GM12873 (cell line): ENCODE measurements around the gene DOCK11.

Source experiments
- TF ChIP-seq, protein P1 (sequence below): IDR thresholded peaks from 2 replicates; pipeline ENCODE4 v1.5.1; 2012; ENCODE audit warnings: low read depth, mild to moderate bottlenecking, moderate library complexity, low read length, control low read depth; ENCODE audit not compliant: insufficient read depth; ENCODE audit errors: missing control alignments

Gene DOCK11

DNA sequence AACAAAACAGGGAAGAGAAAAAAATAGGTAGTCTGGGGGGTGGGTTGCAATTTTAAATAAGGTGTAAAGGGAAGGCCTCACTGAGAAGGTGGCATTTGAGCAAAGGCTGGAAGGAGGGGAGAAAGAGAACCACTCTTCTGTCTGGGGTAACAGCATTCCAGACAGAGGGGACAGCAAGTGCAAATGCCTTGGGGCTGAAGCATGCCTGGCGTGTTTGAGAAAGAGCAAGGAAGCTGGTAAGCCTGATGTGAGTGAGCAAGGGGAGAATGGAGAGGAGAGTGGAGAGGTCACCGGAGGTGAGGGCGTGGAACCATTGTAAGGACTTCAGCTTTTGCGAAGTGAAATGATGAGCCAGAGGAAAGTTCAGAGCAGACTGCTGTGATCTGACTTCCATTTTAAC, 19.7 kb upstream of the DOCK11 start:
- TF ChIP-seq, protein P1, sequence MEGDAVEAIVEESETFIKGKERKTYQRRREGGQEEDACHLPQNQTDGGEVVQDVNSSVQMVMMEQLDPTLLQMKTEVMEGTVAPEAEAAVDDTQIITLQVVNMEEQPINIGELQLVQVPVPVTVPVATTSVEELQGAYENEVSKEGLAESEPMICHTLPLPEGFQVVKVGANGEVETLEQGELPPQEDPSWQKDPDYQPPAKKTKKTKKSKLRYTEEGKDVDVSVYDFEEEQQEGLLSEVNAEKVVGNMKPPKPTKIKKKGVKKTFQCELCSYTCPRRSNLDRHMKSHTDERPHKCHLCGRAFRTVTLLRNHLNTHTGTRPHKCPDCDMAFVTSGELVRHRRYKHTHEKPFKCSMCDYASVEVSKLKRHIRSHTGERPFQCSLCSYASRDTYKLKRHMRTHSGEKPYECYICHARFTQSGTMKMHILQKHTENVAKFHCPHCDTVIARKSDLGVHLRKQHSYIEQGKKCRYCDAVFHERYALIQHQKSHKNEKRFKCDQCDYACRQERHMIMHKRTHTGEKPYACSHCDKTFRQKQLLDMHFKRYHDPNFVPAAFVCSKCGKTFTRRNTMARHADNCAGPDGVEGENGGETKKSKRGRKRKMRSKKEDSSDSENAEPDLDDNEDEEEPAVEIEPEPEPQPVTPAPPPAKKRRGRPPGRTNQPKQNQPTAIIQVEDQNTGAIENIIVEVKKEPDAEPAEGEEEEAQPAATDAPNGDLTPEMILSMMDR: no peak

DNA sequence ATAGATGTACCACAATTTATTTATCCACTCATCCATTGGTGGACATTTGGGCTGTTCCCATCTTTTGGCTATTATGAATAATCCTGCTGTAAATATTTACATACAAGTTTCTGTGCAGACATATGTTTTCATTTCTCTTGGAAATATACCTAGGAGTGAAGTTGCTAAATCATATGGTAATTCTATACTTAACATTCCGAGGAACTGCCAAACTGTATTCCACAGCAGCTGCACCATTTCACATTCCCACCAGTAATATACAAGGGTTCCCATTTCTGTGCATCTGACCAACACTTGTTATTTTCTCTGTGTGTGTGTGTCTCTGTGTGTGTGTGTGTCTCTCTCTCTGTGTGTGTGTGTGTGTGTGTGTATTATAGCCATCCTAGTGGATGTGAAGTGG, 15.4 kb upstream of the DOCK11 start:
- TF ChIP-seq, protein P1: no peak

DNA sequence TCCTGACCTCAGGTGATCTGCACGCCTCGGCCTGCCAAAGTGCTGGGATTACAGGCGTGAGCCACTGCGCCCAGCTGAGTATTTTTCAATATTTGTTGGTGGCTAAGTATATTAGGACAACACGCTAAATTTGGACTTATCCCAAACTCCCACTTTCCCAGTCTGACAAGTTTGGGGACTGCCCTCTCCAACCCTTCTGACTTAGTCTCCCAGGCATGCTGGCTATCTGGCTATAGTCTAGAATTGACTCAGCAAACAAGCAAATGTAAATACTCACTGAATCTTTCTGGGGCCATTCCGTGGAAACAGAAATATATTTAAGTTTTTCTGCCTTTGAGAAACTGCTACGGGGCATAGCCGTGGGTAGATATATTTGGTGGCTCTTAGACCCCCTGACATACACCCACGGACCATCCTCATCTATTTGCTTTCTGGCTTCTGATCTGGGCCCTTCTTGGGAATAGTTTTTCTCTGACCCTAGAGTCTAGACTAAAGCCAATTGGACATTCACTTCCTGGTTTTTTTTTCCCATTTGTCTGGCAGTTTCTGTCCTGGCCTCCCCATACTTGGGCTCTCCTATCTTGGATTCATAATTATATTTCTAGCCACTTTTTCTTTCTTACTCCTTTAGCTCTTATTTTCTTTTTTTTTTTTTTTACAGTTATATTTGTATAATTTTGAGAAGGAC, 11.3 kb upstream of the DOCK11 start:
- TF ChIP-seq, protein P1: no peak

DNA sequence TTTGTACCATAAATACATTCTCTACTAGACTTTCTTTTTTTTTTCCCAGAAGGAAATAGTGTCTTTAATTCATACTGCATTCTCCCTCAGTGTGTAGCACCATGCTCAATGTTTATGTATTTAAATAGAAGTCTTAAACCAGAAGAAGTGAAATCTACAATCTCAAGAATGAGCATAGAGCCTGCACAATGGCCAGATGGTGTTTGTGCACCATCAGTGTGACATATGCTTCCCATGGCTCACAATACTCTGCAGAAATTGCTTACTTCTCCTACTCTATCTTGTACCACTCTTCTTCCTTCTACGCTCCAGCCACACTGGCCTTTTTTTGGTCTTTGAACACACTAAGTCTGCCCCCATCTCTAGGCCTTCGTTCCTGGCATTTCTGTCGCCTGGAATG, 2.6 kb upstream of the DOCK11 start:
- TF ChIP-seq, protein P1: no peak

DNA sequence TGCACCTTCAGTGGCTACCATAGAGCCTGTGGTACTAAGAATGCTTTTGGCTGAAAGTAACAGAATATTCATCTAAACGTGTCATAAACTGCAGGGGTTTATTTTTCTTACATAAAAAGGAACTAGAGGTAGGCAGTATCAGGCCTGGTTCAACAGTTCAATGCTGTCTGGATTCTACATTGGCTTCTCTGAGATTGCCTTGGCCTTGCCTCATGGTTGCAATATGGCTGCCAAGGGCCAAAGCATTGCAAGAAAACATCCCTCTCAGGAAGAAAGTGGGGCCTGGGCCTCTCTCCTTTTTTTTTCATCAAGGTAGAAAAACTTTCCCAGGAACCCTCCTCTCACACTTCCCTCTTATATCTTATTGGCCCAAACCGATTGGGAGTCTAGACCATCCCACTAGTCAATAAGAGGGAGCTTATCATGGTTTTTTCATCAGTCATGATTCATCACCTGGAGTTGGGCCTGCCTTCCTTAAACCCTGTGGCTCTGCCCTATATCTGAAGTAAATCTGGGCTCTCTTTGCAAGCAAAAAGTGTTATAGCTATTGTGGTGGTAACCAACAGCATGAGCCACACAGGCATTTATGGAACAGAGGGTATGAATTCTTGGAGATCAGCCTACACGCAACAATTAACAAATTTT, 1.8 kb upstream of the DOCK11 start:
- TF ChIP-seq, protein P1: no peak

DNA sequence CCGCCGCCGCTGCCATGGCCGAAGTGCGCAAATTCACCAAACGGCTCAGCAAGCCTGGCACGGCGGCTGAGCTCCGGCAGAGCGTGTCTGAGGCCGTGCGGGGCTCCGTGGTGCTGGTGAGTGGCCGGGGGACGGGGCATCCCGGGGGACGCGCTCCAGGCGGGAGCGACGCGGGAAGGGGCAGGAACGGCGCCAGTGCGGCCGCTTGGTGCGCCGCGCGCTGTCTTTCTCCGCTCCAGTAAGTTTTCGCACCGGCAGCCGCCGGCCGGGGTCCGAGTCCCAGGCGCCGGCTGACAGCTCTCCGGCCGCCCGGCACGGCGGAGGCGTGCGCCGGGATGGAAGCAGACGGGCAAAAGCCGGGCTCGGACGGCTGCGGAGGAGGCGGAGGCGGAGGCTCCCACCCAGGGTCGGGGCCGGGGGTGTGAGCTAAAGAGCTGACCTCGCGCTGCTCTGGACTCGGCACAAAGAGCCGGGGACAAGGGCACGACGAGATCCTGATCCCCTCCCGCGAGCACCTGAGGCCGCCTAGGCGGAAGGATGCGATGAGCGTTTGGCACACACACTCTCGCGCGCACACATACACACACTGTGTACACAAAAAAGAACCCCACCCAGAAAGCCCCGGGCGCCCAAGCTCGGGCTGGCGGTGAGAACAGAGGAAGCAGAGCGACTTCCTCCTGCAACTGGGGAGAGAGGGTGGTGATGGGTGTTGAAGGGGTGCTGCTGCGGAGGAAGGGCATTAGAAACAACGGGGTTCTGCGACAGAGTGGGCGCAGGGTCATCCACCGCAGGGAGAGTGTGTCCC, 545 bp downstream of the DOCK11 start:
- TF ChIP-seq, protein P1: no peak

DNA sequence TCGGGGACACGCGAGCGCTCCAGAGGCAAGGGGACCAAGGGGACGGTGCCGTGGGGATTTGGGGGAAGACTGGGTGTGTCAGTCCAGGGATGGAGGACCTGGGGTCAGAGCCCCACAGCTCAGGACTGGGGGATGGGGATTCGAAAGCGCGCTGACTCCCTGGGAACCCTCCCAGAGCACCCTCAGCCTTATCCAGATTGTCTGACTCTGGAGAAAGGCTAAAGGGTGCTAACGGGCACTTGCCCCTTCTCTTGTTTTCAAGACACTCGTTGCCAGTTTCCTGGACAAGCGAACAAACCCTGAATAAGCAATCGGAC, 1.1 kb downstream of the DOCK11 start:
- TF ChIP-seq, protein P1: no peak
